ENCODE measurements around the gene RHBDF1.

Gene RHBDF1, protein sequence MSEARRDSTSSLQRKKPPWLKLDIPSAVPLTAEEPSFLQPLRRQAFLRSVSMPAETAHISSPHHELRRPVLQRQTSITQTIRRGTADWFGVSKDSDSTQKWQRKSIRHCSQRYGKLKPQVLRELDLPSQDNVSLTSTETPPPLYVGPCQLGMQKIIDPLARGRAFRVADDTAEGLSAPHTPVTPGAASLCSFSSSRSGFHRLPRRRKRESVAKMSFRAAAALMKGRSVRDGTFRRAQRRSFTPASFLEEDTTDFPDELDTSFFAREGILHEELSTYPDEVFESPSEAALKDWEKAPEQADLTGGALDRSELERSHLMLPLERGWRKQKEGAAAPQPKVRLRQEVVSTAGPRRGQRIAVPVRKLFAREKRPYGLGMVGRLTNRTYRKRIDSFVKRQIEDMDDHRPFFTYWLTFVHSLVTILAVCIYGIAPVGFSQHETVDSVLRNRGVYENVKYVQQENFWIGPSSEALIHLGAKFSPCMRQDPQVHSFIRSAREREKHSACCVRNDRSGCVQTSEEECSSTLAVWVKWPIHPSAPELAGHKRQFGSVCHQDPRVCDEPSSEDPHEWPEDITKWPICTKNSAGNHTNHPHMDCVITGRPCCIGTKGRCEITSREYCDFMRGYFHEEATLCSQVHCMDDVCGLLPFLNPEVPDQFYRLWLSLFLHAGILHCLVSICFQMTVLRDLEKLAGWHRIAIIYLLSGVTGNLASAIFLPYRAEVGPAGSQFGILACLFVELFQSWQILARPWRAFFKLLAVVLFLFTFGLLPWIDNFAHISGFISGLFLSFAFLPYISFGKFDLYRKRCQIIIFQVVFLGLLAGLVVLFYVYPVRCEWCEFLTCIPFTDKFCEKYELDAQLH

DNA sequence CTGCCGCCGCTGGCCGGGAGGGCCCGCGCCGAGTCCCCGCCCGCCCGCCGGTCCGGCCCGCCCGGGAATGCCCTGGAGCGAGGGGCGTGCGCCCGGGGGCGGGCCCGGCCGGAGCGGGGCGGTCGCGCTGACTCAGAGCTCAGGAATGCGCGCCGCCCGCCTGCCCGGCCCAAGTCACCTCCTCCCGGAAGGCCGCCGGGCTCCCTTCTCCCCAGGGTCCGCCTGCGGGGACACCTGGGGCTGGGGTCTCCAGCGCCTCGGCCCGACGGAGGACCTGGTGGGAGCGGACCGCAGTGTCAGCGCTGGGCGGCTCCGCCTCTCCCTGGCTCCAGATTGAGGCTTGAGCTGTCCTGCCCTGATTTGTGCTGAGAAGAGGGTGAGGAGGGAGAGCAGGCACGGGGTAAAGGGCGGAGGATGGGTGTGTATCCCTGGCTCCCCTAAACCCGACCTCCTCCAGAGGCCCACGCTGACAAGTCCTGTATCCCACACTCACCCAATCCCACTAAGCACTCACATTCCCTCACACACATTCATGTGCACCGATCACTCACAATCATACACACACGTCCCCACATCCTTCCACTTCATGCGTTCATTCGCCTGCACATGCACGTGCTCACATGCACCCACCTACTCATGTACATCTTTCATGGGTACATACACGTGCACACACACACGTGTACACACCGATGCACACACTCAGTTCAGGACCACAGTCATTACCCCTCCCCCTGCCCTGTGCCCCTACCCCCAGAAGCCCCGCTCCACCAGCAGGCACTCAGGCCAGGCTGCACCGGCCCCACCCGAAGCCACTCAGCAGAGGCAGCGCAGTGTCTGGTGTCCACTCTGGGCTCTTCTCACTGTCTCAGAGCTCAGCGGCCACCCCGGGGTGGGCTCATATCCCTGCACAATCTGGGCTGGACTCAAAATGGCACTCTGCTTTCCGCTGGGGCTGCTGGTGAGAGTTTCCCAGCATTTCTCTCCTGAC is at the start of gene RHBDF1:
RHBDF1 (minus strand) TSS at position 71 of the 988 bp plus-strand sequence. CDS start 7,616 bp downstream, outside the sequence.
- peak; percentile 61 for DNase-seq

DNA sequence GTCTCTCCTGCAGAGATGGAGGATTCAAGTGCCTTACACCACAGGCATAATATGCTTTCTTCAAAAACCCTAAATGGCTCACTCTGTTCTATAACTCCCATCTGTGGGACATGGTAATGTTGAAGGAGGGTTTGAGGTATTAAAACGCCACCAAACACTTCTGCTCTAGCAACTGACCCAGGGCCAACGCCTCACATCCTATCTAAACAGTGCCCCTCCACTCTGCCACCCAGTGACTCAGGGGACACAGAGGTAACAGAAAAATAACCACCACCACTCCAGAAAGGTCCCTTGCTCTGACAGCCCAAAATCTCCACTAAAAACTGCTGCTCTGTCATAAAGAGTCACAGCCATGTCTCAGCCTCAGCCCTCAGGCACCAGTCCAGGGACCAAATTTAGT is 48.3 kb upstream of the RHBDF1 start:
- no peak for DNase-seq

DNA sequence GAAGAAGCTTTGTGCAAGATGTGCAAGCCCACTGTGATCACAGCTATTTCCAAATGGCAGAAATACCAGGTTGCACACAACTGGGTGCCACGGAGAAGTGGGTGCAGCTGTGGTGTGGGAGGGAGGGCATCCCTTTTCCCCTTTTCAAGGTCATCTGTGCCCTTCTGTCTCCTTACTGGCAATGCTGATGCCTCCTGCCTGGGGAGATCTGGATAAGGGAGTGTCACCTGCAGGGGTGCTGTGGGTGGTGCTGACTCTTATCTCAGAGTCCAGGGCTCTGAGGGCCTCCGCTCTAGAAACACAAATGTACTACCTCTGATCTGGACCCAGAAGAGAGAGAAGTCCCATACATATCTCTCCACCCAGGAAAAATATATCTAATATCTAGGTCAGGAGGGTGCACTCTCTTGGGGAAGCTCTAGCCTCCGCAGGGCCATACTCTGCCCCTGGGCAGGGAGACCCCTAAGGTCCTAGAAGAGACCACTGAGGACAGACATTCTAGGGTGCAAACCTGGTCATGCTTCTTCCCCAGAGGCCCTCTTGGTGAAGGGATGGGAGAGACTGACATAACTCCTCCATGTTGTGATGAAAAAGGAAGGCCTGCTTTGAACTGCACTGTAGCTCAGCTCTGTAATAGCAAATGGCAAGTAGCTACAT is 47.5 kb upstream of the RHBDF1 start:
- no peak for DNase-seq

DNA sequence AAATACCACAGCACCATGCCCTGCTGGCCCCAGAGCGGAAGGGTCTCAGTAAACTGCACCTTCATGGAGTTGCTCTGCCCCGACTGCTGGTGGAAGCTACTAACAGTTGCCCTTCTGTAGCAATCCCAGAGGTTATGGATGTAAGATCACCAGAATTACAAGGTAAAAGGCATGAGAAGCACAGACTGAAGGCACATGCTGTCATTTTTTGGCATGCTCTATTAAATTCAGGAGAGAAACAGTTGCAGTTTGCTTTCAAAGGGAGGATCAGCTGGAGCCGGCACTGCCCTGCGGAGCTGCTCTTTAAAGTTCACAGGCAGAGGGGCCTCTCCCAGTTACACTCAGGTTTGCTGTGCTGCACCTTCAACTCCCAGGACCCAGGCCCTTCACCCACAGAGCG is 46.9 kb upstream of the RHBDF1 start:
- DNase-seq = no peak

DNA sequence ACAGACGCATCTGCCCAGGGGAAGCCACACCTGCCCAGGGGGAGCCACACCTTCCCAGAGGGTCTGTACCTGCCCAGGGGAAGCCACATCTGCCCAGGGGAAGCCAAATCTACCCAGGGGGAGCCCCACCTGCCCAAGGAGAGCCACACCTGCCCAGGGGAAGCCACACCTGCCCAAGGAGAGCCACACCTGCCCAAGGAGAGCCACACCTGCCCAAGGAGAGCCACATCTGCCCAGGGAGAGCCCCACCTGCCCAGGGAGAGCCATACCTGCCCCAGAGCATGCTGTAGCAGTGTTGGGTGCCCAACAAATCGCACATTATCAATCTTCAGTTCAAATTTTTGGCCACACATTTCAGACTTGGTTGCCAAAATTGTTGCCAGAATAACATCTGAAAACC is 46.4 kb upstream of the RHBDF1 start:
- DNase-seq = no peak

DNA sequence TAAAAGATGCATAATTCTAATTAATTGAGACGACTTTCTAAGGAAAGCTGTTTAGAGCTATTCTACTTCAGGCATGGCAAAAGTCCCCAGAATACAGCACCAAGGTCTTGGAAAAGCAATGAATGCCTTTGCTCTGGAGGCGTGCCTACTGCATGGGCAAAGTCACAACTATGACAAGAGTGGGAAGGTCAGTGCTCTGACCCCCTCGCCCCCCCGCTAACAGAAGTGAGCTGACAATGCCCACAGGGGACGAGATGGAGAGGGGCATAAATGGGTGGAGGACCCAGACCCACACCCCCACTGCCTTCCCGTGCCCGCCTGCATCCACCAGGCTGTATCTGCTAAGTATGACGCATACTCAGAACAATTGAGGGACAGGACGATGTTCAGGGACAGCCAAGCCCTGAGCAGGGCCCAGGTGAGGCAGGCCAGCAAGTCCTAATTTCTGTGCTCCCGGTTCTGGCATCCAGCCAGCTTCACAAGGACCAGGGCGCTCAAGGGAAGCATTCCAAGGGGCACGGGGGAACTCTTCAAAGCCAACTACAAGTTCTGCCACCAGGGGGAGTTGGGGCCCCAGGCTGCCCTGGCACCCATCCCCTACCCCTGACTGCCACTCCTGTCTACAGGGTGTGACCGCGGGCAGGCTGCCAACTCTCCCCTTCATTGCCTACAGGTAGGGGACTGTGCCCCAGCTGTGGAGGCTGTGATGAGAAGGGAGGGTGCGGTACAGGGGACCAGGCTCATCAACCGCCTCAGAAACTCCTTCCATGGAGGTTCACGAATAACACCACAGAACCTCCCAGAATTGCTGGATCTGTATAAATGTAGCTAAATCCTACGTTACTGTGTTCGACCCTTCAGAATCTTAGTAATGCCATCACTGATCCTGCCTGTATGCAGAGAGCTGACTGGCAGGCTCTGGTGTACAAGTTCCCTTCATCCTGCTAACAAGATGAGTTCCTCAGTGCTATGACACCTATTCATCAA is 45.2 kb upstream of the RHBDF1 start:
- DNase-seq = peak; percentile 52

DNA sequence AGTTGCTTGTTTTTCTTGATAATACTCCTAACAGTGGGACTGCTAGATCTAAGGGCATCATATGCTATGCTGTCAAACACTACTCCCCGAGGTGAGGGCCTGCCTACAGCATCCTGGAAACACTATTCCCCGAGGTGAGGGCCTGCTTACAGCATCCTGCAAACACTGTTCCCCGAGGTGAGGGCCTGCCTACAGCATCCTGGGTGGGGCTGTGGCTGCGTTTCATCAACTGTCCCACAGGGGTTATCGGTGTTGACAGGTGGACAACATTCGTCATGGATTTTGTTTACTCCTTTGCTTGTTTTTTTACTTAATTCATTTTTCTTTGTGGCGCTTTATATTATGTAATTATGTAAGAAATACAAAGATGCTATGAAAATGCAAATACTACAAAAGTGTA is 43.6 kb upstream of the RHBDF1 start:
- DNase-seq = no peak

DNA sequence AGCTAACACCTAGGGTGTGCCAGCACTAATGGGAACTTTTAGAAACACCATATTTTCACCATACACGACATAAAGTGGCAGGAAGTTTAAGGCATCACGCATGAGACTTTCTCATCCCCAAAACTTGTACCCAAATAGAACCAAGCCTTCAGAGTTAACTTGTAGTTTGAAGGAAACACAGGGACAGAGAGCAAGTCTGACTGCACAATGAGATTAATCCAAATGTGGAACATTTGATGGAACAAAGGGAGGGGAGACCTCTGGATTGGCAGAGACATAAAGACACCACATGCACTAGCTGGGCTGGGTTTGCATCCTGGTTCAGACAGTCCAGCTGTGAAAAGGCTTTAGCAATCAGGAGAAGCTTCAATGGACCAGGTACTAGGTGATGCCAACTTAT is 41.9 kb upstream of the RHBDF1 start:
- DNase-seq = no peak

DNA sequence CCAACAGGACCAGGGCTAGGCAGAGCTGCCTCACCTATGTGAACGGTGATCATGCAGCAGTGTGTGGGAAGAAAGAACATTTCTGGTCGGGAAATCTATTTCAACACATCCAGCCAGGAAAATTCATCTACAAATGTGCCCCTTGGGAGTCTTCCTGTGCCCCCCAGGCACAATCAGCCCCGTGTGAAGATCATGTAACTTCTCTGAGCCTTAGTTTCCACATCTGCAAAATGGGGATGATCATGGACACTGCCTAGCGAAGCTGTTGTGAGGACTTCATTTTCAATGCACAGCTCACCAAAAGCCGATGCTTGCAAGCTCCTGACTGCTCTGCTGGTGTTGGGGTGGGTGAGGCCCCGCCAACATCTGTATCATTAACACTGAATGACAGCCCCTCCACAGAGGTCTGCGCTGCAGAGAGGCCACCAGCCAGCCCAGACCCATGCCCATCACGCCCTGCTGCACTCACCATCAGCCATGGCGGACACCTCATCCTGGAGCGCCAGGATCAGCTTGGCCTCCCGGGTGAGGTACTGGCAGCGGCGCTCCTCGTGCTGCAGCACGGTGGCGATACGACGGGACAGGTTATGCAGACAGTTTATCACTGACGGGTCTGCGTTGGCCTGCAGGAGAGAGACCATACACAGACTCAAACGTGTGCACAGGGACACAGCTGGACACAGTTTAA is 39.9 kb upstream of the RHBDF1 start:
- DNase-seq = no peak

DNA sequence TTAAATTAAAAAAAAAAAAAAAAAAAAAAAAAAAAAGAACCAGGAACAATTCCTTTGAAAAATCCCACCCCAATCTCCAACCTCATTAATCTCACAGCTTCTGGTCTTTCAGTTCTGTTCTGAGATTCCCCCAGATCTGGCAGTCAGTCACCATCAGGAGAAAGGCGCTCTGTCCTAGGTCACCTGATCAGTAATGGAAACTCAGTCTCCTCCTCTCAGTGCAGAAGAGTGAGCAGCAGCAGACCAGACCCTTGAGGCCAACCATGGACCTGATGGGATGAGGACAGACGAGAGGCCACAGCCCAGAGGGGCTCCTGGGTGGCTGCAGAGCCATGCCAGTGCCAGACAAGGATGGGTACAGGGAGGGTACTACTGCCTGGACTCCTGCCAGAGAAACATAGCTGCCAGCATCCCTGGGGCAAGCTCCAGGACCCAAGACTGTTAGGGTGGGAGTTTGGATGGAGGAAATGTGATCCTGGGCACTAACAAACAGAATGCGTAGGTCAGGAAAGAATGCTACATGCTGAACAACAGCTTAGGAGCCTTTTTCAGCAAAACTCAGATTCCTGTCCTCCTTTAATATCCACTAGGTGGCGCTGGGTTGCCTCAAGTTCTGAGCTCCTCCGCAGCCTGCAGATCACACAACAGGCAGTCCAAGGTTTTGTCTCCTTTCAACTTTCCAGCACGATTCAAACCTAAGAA is 34.3 kb upstream of the RHBDF1 start:
- DNase-seq = peak; percentile 72

DNA sequence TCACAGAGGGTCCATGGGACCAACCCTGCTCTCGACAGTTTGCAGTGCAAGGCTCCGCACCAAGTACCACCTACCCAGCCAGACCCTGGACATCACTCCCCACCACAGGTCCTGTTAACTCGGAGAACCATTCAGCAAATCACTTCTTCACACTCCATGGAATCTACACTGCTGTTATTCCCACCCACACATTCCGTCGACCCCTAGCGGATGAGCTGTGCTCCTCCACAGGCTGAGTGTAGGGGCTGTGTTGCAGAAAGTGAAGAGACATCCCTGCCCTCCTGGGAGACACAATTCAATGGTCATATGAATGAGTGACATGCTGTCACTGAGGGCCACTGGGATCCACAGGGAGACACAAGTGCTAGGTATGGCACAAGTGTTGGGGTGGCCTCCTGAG is 33.1 kb upstream of the RHBDF1 start:
- no peak for DNase-seq

DNA sequence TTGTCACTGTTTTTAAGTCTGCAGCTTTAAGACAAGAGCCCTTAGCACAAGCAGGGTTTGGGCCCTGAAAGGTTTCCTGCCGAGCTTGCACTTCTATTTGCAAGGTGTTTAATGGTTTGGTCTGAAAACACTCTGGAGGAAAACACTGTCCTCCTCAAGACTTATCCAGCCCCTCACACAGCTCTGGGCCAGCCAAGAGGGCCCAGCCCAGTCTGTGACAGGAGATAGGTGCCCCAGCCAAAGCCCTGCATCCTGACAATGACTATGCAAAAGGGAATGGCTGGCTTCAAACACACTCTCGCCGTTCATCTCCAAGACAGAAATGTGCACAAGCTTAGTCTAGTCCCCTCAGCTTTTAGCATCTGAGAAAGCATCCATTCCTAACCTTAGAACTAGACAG is 32.5 kb upstream of the RHBDF1 start:
- DNase-seq = no peak

DNA sequence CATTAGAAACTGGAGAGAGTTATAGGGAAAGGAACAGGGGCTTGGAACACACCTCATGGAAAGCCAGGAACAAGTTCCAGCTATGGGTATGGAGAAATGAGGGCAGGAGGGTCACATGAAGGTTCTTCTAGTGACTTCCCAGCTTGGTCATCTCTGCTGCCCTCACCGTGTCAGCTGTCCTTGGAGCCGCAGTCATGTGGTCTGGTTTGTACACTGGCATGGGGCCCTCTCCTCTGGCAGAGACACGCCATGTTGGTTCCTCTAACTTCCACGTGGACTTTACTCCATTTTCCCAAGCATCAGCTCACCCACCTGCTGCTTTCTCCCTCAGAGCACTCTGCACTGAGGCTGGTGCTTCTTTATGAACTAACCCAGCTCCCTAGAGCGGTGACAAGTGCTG is 31.9 kb upstream of the RHBDF1 start:
- no peak for DNase-seq

DNA sequence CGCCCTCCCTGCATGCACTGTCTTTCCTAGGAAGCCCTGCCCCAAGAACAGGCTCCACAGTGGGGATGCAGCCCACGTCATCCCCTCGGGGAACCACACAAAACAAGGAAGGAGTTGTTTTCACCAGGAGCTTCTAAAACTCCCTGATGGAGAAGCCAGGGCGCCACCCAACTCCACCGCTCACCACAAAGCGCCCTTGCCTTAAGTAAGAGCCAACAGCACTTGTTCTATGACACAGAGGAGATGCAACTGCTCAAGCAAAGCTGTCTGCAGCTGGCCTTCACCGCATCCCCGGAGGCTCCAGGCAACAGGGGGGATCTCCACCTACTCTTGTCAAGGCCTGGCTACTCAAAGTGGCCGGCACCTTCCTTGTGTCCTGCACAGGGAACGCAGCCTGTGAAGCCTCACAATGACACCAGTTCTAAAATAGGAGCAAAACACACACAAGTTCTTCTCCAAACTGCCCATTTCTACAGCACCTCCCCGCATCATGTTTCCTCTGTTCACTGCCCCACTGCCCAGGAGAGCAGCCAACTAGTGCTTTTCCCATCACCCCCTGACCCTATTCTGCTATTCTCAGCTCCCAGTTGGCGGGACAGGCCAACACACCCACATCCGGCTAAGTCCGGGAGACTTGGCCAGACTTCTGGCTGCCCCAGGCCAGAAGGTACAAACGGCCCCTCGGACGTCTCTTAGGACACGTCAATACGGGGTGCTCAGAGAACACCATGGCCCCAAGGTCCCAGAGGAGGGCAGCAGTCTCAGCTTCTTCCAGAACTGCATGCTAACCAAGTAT is 29.8 kb upstream of the RHBDF1 start:
- no peak for DNase-seq

DNA sequence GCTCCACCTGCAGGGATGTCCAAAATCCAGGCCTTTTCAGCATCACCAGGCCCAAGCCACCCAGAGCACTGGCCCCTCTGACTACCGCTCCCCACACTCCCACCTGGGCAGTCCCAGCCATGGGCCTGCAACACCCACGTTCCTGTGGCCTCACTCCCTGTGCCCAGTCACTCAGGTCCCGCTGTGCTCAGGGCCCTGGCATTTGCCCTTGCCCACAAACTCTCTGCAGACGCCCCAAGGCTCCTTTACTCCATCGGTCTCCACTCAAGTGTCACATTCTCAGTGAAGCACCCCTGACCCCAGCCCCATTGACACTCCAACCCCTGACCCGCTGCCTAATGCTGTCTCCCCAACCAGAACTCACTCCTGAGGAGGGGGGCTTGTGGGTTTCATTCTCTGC is 29.2 kb upstream of the RHBDF1 start:
- no peak for DNase-seq

DNA sequence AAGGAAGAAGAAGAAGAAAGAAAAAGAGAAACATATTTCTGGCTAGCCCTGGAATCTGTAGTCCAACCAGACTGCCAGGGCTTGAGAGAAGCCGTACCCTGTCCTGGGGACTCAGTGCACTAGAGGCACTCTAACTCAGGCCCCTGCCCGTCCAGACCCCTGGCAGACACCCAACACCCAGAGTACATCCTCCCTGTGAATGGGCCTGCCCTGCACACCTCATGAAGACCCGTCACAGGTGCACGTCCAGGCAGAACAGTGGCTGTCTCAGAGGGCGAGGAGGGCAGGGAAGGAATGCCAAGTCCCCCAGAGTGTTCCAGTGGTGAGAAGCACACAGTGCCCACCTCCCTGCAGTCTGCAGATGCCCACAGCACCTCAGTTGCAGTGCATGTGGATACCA is 28.6 kb upstream of the RHBDF1 start:
- DNase-seq = no peak

DNA sequence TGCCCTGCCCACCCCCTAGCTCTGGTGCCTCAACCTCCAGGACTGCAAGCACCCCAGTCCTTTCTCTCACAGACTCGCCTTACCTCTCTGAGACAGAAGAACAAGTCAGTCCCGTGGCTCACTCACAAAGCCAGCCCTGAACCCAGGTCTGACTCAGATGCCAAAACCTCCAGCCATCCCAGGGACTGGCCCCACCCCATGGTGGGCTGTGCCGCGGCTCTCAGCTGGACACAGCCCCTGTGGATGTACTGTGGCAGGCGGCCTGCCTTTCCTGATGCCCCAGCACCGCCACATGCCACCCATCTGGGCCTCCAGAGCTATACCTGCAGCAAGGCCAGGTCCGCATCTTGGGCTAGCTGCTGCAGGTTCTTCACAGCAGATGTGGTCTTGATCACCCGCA is 25.4 kb upstream of the RHBDF1 start:
- DNase-seq = no peak

DNA sequence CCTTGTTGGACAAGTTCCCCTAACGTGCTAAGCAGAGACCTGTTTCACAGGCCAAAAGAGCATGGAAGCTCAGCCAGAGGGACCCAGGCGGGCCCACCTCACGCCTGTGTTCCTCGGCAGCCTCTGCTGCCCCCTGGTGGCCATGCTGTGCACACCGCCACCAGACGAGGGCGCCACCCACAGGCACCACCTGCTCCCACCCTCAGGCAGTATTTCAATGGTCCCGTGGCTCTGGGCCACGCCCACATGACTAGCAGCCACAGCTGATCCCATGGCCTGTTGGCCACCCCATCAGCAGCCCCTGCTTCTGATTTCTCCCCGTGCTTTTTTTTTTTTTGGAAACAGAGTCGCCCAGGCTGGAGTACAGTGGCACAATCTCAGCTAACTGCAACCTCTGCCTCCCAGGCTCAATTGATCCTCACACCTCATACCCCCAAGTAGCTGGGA is 24.5 kb upstream of the RHBDF1 start:
- DNase-seq = peak; percentile 84

DNA sequence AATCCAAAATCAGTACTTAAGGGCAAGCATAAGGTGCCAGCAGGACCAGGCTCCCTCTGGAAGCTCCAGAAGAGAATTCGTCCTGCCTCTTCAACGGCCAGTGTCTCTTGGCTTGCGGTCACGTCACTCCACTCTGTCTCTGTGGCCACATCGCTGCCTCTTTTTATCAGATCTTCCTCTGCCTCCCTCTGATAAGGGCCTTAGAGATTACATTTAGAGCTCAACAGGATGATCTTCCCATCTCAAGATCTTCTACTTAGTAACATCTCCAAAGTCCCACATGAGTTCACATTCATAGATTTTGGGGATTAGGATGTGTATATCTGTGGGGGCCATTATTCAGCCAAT is 22.5 kb upstream of the RHBDF1 start:
- DNase-seq = no peak

All from fibroblast of skin of right biceps (primary cell).